ENCODE measurements around the gene NEDD8. TPM values are rescaled to one million over a fixed set of nuclear protein-coding genes. Genes with fewer than 3 reads are reported as not detected.

NEDD8 gene
- total and polyA plus RNA-seq, 2 donors (not counting 1 experiment from before 2014, with no cell fraction given) = 145 to 441 TPM

DNA sequence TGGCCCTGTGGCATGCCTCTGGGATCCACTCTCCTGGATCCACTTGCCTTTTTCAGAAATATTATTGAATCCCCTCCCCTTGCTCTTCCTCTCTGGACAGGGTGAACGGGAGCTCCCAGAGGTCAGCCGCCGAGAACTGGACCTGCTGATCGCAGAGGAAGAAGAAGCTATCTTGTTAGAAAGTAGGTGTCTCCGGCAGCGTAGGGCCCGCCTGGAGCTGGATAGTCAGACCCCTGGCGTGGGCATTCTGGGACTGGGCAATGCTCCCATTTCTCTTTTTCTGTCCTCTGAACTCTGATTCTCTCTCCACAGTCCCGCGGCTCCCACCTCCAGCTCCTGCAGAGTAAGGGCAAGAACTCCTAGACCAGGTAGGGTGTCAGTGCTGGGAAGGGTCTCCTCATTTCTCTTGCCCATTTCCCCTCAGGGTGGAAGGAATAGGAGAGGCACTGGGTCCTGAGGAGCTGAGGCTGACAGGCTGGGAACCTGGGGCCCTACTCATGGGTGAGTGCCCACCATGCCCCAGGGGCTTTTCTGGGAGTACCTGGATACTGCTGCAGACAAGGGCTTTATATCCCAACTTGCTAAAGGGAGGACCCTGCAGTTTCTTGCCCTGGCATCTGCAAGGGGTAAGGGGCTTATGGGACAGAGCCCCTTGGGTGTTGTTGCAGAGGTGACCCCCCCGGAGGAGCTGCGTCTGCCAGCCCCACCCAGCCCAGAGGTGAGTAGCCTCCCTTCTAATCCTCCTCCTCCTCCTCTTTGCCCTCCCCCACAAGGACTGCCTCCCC, 54.9 kb downstream of the NEDD8 start:
- H3K9me3 ChIP-seq (ENCODE audit: control insufficient read depth, insufficient read depth, low read depth, low read length) = no peaks in the 10 kb centered on the region
- no peaks in the 10 kb centered on the region for H3K27me3 ChIP-seq (ENCODE audit: control insufficient read depth, insufficient read depth, low read length)
- H3K9ac ChIP-seq (ENCODE audit: insufficient read depth, low read length) = no peak overlapping the region
- no peak overlapping the region for H3K27ac ChIP-seq (ENCODE audit: insufficient read depth, low read length)
- H3K4me1 ChIP-seq (ENCODE audit: control insufficient read depth, extremely low read depth, insufficient read depth, low read length) = no peaks in the 10 kb centered on the region
- H2AFZ ChIP-seq (ENCODE audit: low read length) = no peak overlapping the region
- H3K4me2 ChIP-seq (ENCODE audit: extremely low read depth, insufficient read depth, low read length) = no peak overlapping the region
- no peak overlapping the region for H3K4me3 ChIP-seq (replicated peaks in 1 of 4; ENCODE audit: control extremely low read depth in 1 of 4, insufficient read depth in 1 of 4, low read depth in 3 of 4, low read length in 4 of 4)
- no peak for TF ChIP-seq EZH2 (IDR thresholded peaks at IDR 0.05; ENCODE audit: low read length, missing control alignments)
- TF ChIP-seq, protein P1, sequence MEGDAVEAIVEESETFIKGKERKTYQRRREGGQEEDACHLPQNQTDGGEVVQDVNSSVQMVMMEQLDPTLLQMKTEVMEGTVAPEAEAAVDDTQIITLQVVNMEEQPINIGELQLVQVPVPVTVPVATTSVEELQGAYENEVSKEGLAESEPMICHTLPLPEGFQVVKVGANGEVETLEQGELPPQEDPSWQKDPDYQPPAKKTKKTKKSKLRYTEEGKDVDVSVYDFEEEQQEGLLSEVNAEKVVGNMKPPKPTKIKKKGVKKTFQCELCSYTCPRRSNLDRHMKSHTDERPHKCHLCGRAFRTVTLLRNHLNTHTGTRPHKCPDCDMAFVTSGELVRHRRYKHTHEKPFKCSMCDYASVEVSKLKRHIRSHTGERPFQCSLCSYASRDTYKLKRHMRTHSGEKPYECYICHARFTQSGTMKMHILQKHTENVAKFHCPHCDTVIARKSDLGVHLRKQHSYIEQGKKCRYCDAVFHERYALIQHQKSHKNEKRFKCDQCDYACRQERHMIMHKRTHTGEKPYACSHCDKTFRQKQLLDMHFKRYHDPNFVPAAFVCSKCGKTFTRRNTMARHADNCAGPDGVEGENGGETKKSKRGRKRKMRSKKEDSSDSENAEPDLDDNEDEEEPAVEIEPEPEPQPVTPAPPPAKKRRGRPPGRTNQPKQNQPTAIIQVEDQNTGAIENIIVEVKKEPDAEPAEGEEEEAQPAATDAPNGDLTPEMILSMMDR (conservative IDR thresholded peaks at IDR 0.05 in 1 of 2, IDR thresholded peaks at IDR 0.05 in 1 of 2; ENCODE audit: low read depth in 1 of 2, low read length in 2 of 2) = no peak
- H4K20me1 ChIP-seq (ENCODE audit: control insufficient read depth, extremely low read depth, insufficient read depth, low read length) = no peaks in the 10 kb centered on the region
- no peaks in the 10 kb centered on the region for H3K79me2 ChIP-seq (ENCODE audit: control insufficient read depth, insufficient read depth, low read length)
- no peak for DNase-seq (ENCODE audit: low read depth in 2 of 2)
- H3K36me3 ChIP-seq (ENCODE audit: control insufficient read depth, insufficient read depth, low read length) = peaks cover 33% of the 10 kb centered on the region

DNA sequence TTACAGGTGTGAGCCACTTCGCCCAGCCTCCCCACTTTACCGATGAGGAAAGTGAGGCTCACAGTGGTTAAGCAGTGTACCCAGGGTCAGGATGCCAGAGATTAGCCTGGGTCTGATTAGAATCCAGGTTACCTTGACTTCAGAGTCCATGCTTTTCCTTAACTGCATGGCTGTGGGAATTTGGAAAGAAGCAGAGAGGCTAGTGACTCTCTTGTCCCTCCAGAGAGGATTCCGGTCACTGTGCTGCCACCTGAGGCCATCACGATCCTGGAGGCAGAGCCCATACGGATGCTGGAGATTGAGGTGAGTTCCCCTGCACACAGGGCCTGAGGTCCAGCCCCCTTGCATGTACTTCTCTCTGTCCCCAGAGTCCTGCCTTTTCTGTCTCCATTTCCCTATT, 55.6 kb downstream of the NEDD8 start:
- Histone ChIP-seq H3K9ac (ENCODE audit: insufficient read depth, low read length) (no peak overlapping the region), H3K9me3 (ENCODE audit: control insufficient read depth, insufficient read depth, low read depth, low read length) (no peaks in the 10 kb centered on the region), H3K36me3 (ENCODE audit: control insufficient read depth, insufficient read depth, low read length) (peaks cover 28% of the 10 kb centered on the region), H3K4me2 (ENCODE audit: extremely low read depth, insufficient read depth, low read length) (no peak overlapping the region), H3K4me3 (replicated peaks in 1 of 4; ENCODE audit: control extremely low read depth in 1 of 4, insufficient read depth in 1 of 4, low read depth in 3 of 4, low read length in 4 of 4) (no peak overlapping the region), H3K27ac (ENCODE audit: insufficient read depth, low read length) (no peak overlapping the region), H3K79me2 (ENCODE audit: control insufficient read depth, insufficient read depth, low read length) (no peaks in the 10 kb centered on the region), H3K27me3 (ENCODE audit: control insufficient read depth, insufficient read depth, low read length) (no peaks in the 10 kb centered on the region), H3K4me1 (ENCODE audit: control insufficient read depth, extremely low read depth, insufficient read depth, low read length) (no peaks in the 10 kb centered on the region), H4K20me1 (ENCODE audit: control insufficient read depth, extremely low read depth, insufficient read depth, low read length) (no peaks in the 10 kb centered on the region), H2AFZ (ENCODE audit: low read length) (no peak overlapping the region)
- TF ChIP-seq, protein P1 (conservative IDR thresholded peaks at IDR 0.05 in 1 of 2, IDR thresholded peaks at IDR 0.05 in 1 of 2; ENCODE audit: low read depth in 1 of 2, low read length in 2 of 2) = no peak
- no peak for TF ChIP-seq EZH2 (IDR thresholded peaks at IDR 0.05; ENCODE audit: low read length, missing control alignments)
- no peak for DNase-seq (ENCODE audit: low read depth in 2 of 2)

- no peak overlapping the region for H3K27ac ChIP-seq (ENCODE audit: insufficient read depth, low read length)
- H4K20me1 ChIP-seq (ENCODE audit: control insufficient read depth, extremely low read depth, insufficient read depth, low read length) = no peaks in the 10 kb centered on the region
- no peak for TF ChIP-seq EZH2 (IDR thresholded peaks at IDR 0.05; ENCODE audit: low read length, missing control alignments)
- TF ChIP-seq, protein P1 (conservative IDR thresholded peaks at IDR 0.05 in 1 of 2, IDR thresholded peaks at IDR 0.05 in 1 of 2; ENCODE audit: low read depth in 1 of 2, low read length in 2 of 2) = no peak
- H3K27me3 ChIP-seq (ENCODE audit: control insufficient read depth, insufficient read depth, low read length) = no peaks in the 10 kb centered on the region
- DNase-seq (ENCODE audit: low read depth in 2 of 2) = no peak
- H3K9me3 ChIP-seq (ENCODE audit: control insufficient read depth, insufficient read depth, low read depth, low read length) = no peaks in the 10 kb centered on the region
- H2AFZ ChIP-seq (ENCODE audit: low read length) = no peak overlapping the region
- no peak overlapping the region for H3K9ac ChIP-seq (ENCODE audit: insufficient read depth, low read length)
- no peak overlapping the region for H3K4me3 ChIP-seq (replicated peaks in 1 of 4; ENCODE audit: control extremely low read depth in 1 of 4, insufficient read depth in 1 of 4, low read depth in 3 of 4, low read length in 4 of 4)
- H3K4me2 ChIP-seq (ENCODE audit: extremely low read depth, insufficient read depth, low read length) = no peak overlapping the region
- peaks cover 11% of the 10 kb centered on the region for H3K36me3 ChIP-seq (ENCODE audit: control insufficient read depth, insufficient read depth, low read length)
- H3K79me2 ChIP-seq (ENCODE audit: control insufficient read depth, insufficient read depth, low read length) = no peaks in the 10 kb centered on the region
- no peaks in the 10 kb centered on the region for H3K4me1 ChIP-seq (ENCODE audit: control insufficient read depth, extremely low read depth, insufficient read depth, low read length)
Observed at GRCh38 chr14:24172871-24173281, 59.3 kb downstream of the NEDD8 start.

Data from fibroblast of lung (primary cell).